NB4 (cell line): ENCODE data around the gene ACVR2B.

Experiments used
- CTCF ChIP-seq: IDR thresholded peaks from one replicate; pipeline ENCODE4 v1.5.1; 2012; ENCODE audit warnings: low read depth, low read length
- MAX ChIP-seq: IDR thresholded peaks from 2 replicates; pipeline ENCODE4 v1.6.1; 2011; ENCODE audit warnings: low read depth, low read length
- MYC ChIP-seq: IDR thresholded peaks from 2 replicates; pipeline ENCODE4 v1.6.1; 2011; ENCODE audit warnings: low read depth, low read length
- POLR2A ChIP-seq: IDR thresholded peaks from 2 replicates; pipeline ENCODE4 v1.6.1; 2011; ENCODE audit warnings: mild to moderate bottlenecking; ENCODE audit not compliant: insufficient read length; ENCODE audit errors: extremely low read depth

- TF ChIP-seq CTCF (no peak), POLR2A (no peak), MYC (no peak), MAX (no peak)
Observed at GRCh38 chr3:38473229-38473628, 19.5 kb downstream of the ACVR2B start.
